ENCODE data around the gene SLC25A12.

Gene SLC25A12

DNA sequence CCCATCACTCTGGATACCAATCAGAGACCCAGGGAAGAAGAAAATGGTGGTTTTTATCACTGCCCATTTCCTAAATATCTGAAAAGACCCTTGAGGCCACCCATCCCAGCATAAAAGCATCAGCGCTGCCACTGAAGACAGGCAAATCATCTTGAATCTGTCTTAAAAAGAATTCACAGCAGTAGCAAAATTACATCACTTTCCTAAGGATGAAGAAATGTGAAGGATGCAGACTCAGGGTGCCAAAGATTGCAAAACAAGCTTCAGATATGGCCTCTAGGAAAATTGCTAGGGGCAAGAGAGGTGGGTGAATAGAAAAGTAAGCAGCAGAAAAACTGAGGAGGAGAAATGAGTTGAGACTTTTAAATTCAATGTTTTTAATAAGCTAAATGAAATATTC lies 70.0 kb downstream of the SLC25A12 start:
- TF ChIP-seq, protein P1, sequence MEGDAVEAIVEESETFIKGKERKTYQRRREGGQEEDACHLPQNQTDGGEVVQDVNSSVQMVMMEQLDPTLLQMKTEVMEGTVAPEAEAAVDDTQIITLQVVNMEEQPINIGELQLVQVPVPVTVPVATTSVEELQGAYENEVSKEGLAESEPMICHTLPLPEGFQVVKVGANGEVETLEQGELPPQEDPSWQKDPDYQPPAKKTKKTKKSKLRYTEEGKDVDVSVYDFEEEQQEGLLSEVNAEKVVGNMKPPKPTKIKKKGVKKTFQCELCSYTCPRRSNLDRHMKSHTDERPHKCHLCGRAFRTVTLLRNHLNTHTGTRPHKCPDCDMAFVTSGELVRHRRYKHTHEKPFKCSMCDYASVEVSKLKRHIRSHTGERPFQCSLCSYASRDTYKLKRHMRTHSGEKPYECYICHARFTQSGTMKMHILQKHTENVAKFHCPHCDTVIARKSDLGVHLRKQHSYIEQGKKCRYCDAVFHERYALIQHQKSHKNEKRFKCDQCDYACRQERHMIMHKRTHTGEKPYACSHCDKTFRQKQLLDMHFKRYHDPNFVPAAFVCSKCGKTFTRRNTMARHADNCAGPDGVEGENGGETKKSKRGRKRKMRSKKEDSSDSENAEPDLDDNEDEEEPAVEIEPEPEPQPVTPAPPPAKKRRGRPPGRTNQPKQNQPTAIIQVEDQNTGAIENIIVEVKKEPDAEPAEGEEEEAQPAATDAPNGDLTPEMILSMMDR (IDR thresholded peaks at IDR 0.05; ENCODE audit: low read depth, low read length, missing control alignments): no peak
- no peak for DNase-seq (ENCODE audit: low read depth)
- in situ Hi-C loops (cut with HindIII; ENCODE audit: low sequenced_read_pairs): loop anchor here (25.0 kb wide), 1 partner anchor 238 kb away; no protein-coding TSS in a partner anchor
- H3K4me3 ChIP-seq (ENCODE audit: low read depth, low read length): no peak overlapping the region

DNA sequence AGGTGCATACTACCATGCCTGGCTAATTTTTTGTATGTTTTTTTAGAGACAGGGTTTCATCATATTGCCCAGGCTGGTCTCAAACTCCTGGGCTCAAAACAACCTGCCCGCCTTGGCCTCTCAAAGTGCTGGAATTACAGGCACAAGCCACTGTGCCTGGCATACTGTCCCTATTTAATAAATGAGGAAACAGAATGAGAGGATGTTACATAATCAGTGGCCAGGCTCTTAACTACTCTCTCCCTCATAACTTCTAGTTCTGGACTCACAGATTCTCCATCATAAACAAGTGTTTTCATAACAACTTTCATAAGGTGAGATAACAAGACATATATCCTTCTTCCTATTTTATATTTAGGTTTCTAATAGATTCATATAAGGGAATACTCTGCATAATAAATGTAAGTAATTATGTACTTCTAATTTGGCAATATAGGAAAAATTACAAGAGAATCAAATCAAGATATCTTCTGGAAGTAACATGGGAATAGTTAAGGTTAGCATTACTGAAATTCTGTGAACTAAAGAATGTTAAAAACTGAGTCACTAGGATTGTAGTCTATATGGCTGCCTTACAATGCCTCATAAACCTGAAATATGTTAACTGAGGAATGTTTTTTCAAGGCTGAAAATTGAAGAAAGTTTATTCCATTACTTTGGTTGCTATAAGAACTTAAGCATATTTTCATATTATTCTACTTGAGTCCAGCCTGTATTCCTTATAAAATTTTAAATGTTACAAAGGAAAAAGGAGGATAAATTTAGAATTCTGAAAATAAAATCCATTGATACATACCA lies 71.3 kb downstream of the SLC25A12 start:
- TF ChIP-seq, protein P1 (IDR thresholded peaks at IDR 0.05; ENCODE audit: low read depth, low read length, missing control alignments): no peak
- H3K4me3 ChIP-seq (ENCODE audit: low read depth, low read length): no peak overlapping the region
- in situ Hi-C loops (cut with HindIII; ENCODE audit: low sequenced_read_pairs): loop anchor here (25.0 kb wide), 1 partner anchor 240 kb away; no protein-coding TSS in a partner anchor
- no peak for DNase-seq (ENCODE audit: low read depth)

DNA sequence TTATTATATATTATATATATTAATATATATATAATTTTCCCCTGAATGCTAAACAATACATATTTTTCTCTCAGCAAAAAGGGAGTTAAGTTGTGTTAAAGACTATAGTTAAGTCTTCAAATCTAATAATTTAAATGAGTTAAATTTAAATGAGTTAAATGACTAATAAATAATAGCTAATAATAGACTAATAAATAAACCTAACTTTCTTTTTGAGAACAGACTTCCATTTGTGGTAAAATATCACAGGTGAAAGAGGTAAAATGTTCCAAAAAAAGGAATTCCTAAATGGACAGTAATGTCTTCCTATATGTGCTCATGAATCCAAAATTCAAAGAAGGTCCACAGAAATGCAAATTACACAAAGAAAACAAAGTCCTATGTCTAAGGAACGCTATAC lies 74.6 kb downstream of the SLC25A12 start:
- in situ Hi-C loops (cut with HindIII; ENCODE audit: low sequenced_read_pairs): loop anchor here (25.0 kb wide), 1 partner anchor 243 kb away; no protein-coding TSS in a partner anchor
- no peak overlapping the region for H3K4me3 ChIP-seq (ENCODE audit: low read depth, low read length)
- TF ChIP-seq, protein P1 (IDR thresholded peaks at IDR 0.05; ENCODE audit: low read depth, low read length, missing control alignments): no peak
- DNase-seq (ENCODE audit: low read depth): no peak

DNA sequence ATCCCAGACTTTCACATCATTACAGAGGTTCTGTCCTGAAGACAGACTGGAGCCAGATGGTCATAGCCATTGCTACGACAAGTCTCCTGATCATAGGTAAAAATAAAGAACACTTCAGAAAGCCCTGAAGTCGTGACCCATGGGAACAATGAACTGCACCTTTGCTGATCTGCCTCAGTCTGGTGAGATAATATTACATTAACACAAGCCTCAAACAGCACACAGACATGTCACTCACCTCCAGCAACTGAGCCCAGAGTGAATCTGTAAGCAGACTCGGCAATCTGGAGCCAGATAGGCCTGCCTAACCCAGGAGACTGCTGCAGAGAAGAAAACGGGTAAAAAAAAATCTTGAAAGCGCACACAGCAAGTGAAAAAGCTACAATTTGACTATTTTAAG lies 79.2 kb downstream of the SLC25A12 start:
- in situ Hi-C loops (cut with HindIII; ENCODE audit: low sequenced_read_pairs): loop anchor here (25.0 kb wide), 1 partner anchor 247 kb away; no protein-coding TSS in a partner anchor
- H3K4me3 ChIP-seq (ENCODE audit: low read depth, low read length): no peak overlapping the region
- DNase-seq (ENCODE audit: low read depth): no peak
- TF ChIP-seq, protein P1 (IDR thresholded peaks at IDR 0.05; ENCODE audit: low read depth, low read length, missing control alignments): no peak

DNA sequence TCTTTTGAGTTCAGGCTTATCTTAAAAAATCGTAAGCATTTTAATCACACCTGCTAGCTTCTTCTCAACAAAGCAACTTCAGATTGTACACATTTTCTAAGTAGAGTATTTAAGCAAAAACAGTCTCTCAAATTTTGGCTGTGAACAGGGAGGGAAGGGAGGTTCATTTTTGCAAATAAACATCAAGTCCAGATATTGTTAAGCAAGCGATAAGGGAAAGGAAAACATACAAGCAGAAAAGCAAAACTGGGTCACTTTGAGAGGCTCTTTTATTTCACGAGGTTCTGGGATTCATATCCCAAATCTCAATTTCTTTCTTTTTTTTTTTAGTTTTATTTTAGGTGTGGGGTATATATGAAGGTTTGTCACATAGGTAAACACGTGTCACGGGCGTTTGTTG lies 79.9 kb downstream of the SLC25A12 start:
- in situ Hi-C loops (cut with HindIII; ENCODE audit: low sequenced_read_pairs): loop anchor here (25.0 kb wide), 1 partner anchor 248 kb away; no protein-coding TSS in a partner anchor
- TF ChIP-seq, protein P1 (IDR thresholded peaks at IDR 0.05; ENCODE audit: low read depth, low read length, missing control alignments): no peak
- no peak overlapping the region for H3K4me3 ChIP-seq (ENCODE audit: low read depth, low read length)
- DNase-seq (ENCODE audit: low read depth): no peak

DNA sequence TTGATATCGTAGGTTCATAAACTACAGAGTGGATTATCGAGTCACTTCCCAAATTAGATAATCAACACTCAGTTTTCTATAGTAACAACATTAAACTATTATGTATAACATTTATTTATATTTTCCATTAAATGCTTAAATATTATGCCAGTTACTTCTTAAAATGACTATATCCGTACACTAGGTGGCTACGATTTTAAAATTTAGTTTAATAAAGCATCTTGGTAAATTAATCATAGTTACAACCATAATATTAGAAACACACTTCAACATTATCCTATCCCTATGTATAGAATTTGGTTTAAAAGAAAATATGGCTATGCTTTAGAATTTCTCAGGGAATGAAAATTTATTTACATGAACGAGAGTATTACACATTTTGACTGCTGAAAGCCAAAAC lies 80.3 kb downstream of the SLC25A12 start:
- TF ChIP-seq, protein P1 (IDR thresholded peaks at IDR 0.05; ENCODE audit: low read depth, low read length, missing control alignments): no peak
- in situ Hi-C loops (cut with HindIII; ENCODE audit: low sequenced_read_pairs): loop anchor here (25.0 kb wide), 1 partner anchor 249 kb away; no protein-coding TSS in a partner anchor
- H3K4me3 ChIP-seq (ENCODE audit: low read depth, low read length): no peak overlapping the region
- no peak for DNase-seq (ENCODE audit: low read depth)
